Activated B cell treated with CpG ODN at 0.5 μM for 24 hours (primary cell): Measurements from ENCODE around the gene DHRS4. TPM values are rescaled to one million over a fixed set of nuclear protein-coding genes. Genes with fewer than 3 reads are reported as not detected.
"Not testable (repeated sequence)": the region's sequence is repeated elsewhere in the genome, so short reads cannot be mapped to it uniquely, and the experiment has no call there.

Experiments used
- ATAC-seq: fragments of 200-7000 bp; cut with Tn5 transposase; one replicate; pipeline ENCODE4 v1.10.0; 2021; ENCODE audit warnings: low read depth, mild to moderate bottlenecking, moderate library complexity
- CTCF ChIA-PET: fragments of 350-600 bp; sonication (Branson Sonifier 250); formaldehyde crosslinking; loops from one replicate; lab custom pipeline; 2021; ENCODE audit warnings: antibody characterized with exemption; lab: Charles Lee
- POLR2A ChIA-PET: fragments of 350-600 bp; sonication (Branson Sonifier 250); formaldehyde crosslinking; loops from one replicate; lab custom pipeline; 2021; ENCODE audit warnings: antibody characterized with exemption; lab: Charles Lee
- DNase-seq: peaks from one replicate; pipeline ENCODE4 v3.0.0; 2022
- H3K27ac Mint-ChIP-seq: one replicate; pipeline ENCODE4 v1.8.0; 2020; ENCODE audit warnings: mixed read lengths
- H3K27me3 Mint-ChIP-seq: one replicate; pipeline ENCODE4 v1.8.0; 2021; ENCODE audit warnings: mixed read lengths
- H3K36me3 Mint-ChIP-seq: one replicate; pipeline ENCODE4 v1.8.0; 2021; ENCODE audit warnings: low read depth, mixed read lengths
- H3K4me1 Mint-ChIP-seq: one replicate; pipeline ENCODE4 v1.8.0; 2021; ENCODE audit warnings: mixed read lengths
- H3K4me3 Mint-ChIP-seq: one replicate; pipeline ENCODE4 v1.8.0; 2020; ENCODE audit warnings: mild to moderate bottlenecking, mixed read lengths
- H3K9me3 Mint-ChIP-seq: one replicate; pipeline ENCODE4 v1.8.0; 2020; ENCODE audit warnings: mixed read lengths
- CTCF ChIP-seq: fragments of 200-600 bp; IDR thresholded peaks from one replicate; pipeline ENCODE4 v1.8.0; 2022; ENCODE audit warnings: antibody characterized with exemption, mild to moderate bottlenecking
- intact Hi-C: fragments of 100-400 bp; cut with micrococcal nuclease; formaldehyde crosslinking; loops from one replicate; pipeline ENCODE4 v1.15.1; 2024
- total RNA-seq: library from RNA; stranded (reverse); gene quantifications from 2 replicates; pipeline ENCODE4 v1.2.3, GENCODE V29; 2022

The DHRS4 gene
- total RNA-seq, 1 donor from 2014 or later: 15.8 TPM

- H3K4me3 Mint-ChIP-seq: no peak overlapping the region
- peaks cover 10% of the 10 kb centered on the region for H3K4me1 Mint-ChIP-seq
- ATAC-seq (no peak), DNase-seq (no peak)
- TF ChIP-seq CTCF: no peak
- H3K27ac Mint-ChIP-seq: no peak overlapping the region
- intact Hi-C loops: no loop called here
- CTCF ChIA-PET: no interaction called here
- peaks cover under 1% of the 10 kb centered on the region for H3K27me3 Mint-ChIP-seq
- no peaks in the 10 kb centered on the region for H3K9me3 Mint-ChIP-seq
- POLR2A ChIA-PET: no interaction called here
- peaks cover 13% of the 10 kb centered on the region for H3K36me3 Mint-ChIP-seq
Measured at GRCh38 chr14:23939607-23940326, 13.8 kb upstream of the DHRS4 start.

- Mint-ChIP-seq H3K27me3 (no peaks in the 10 kb centered on the region), H3K4me1 (peaks cover 10% of the 10 kb centered on the region), H3K27ac (no peak overlapping the region), H3K4me3 (no peak overlapping the region), H3K36me3 (peaks cover 13% of the 10 kb centered on the region), H3K9me3 (no peaks in the 10 kb centered on the region)
- TF ChIP-seq CTCF: no peak
- intact Hi-C loops: no loop called here
- ATAC-seq (no peak), DNase-seq (no peak)
- POLR2A ChIA-PET: interaction anchor here (0.7 kb wide), 1 partner anchor 186 kb away, joined by 3 read pairs; no protein-coding TSS in a partner anchor
- CTCF ChIA-PET: interaction anchor here (0.6 to 1.6 kb wide), 2 partner anchors 309 to 462 kb away, joined by 3 to 4 read pairs; no protein-coding TSS in a partner anchor
Measured at GRCh38 chr14:23941230-23941629, 12.3 kb upstream of the DHRS4 start.

GRCh38 chr14:23941669-23942068 lies 11.9 kb upstream of the DHRS4 start:
- H3K4me1 Mint-ChIP-seq: peaks cover 10% of the 10 kb centered on the region
- H3K4me3 Mint-ChIP-seq: no peak overlapping the region
- ChIA-PET CTCF (interaction anchor here (0.6 to 1.6 kb wide), 2 partner anchors 310 to 463 kb away, joined by 3 to 4 read pairs; no protein-coding TSS in a partner anchor), POLR2A (no interaction called here)
- H3K9me3 Mint-ChIP-seq: no peaks in the 10 kb centered on the region
- DNase-seq (no peak), ATAC-seq (no peak)
- no peak for TF ChIP-seq CTCF
- H3K27ac Mint-ChIP-seq: no peak overlapping the region
- peaks cover 13% of the 10 kb centered on the region for H3K36me3 Mint-ChIP-seq
- H3K27me3 Mint-ChIP-seq: no peaks in the 10 kb centered on the region
- intact Hi-C loops: no loop called here

GRCh38 chr14:23942587-23942986 lies 11.0 kb upstream of the DHRS4 start:
- peaks cover 13% of the 10 kb centered on the region for H3K36me3 Mint-ChIP-seq
- ATAC-seq (no peak), DNase-seq (no peak)

GRCh38 chr14:23949069-23949468 lies 4.5 kb upstream of the DHRS4 start:
- H3K4me1 Mint-ChIP-seq: peaks cover 26% of the 10 kb centered on the region
- DNase-seq, POLR2A ChIA-PET, H3K27me3 Mint-ChIP-seq, intact Hi-C loops, H3K4me3 Mint-ChIP-seq, H3K27ac Mint-ChIP-seq, ATAC-seq, CTCF ChIA-PET, H3K36me3 Mint-ChIP-seq, H3K9me3 Mint-ChIP-seq: not testable (repeated sequence)

More at GRCh38 chr14:23942587-23942986, 11.0 kb upstream of the DHRS4 start:
- H3K27ac Mint-ChIP-seq: no peak overlapping the region
- no peak overlapping the region for H3K4me3 Mint-ChIP-seq
- intact Hi-C loops: no loop called here
- no peaks in the 10 kb centered on the region for H3K9me3 Mint-ChIP-seq
- H3K27me3 Mint-ChIP-seq: no peaks in the 10 kb centered on the region
- peaks cover 13% of the 10 kb centered on the region for H3K4me1 Mint-ChIP-seq
- ChIA-PET CTCF (interaction anchor here (1.6 kb wide), 1 partner anchor 311 kb away, joined by 4 read pairs; no protein-coding TSS in a partner anchor), POLR2A (no interaction called here)
- TF ChIP-seq CTCF: no peak
